Anterior cingulate cortex (tissue), 58 donors: ENCODE measurements around the gene EXOC6B.
"Not testable (repeated sequence)": the region's sequence is repeated elsewhere in the genome, so short reads cannot be mapped to it uniquely, and the experiment has no call there.

ENCODE experiments used
- DNase-seq, 58 donors: peaks; one replicate each; lab custom pipeline; 2025; lab: John Stamatoyannopoulos, UW

The EXOC6B gene

GRCh38 chr2:72497763-72498162, 328.1 kb downstream of the EXOC6B start:
- DNase-seq, result no peak

DNA sequence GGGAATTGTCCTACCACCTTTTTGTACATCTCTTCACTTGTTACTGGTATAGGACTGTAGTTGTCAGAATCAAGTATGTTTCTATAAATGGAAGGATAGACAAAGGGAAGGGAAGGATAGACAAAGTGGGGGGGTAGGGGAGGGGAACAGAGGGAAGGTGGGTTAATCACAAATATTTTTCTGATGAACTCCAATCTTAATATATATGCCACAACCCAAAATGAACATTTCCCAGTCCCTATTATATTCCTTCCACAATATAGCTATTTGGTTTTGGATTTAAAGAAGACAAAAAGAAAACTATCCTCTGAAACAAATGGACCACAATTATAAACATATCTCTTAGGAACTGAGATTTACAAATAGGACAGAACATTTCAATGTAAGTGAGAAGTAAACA, 329.4 kb downstream of the EXOC6B start:
- no peak for DNase-seq

DNA sequence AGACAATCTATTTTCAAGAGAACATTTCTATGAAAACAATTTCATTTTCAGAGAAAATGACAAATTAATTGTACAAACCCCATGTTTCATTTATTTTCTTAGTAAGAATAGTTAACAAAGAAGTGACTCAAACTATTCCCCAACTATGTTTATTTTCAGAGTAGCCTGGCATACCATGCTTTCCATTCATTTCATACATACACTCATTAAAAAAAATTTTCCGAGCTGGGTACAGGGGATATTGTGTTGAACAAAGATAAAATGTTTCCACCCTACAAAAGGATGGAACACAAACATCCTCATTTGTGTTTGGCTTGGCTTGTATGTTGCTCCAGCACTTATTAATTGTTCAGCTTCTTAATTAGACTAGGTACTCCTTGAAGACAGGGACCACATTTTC, 331.4 kb downstream of the EXOC6B start:
- no peak for DNase-seq

- not testable (repeated sequence) for DNase-seq
Observed at GRCh38 chr2:72484622-72485021, 341.2 kb downstream of the EXOC6B start.

DNA sequence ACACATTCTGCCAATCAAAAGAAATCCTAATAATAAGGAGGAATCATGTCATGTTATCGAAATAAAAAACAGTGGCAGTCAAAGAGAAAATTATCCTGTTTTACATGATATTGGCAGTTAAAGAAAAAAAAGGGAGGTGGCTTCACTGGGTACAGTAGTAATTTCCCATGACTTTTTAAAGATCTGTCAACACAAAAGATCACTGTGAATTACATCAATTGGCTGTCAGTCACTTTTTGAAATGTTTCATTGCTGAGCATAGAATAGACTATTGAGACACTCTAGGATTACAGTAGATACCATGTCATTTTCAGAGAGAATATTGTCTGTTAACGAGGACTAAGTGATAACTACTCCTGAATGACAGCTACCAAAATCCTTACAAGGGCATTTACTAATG, 342.5 kb downstream of the EXOC6B start:
- no peak for DNase-seq

- no peak for DNase-seq
Observed at GRCh38 chr2:72475246-72475645, 350.6 kb downstream of the EXOC6B start.

DNA sequence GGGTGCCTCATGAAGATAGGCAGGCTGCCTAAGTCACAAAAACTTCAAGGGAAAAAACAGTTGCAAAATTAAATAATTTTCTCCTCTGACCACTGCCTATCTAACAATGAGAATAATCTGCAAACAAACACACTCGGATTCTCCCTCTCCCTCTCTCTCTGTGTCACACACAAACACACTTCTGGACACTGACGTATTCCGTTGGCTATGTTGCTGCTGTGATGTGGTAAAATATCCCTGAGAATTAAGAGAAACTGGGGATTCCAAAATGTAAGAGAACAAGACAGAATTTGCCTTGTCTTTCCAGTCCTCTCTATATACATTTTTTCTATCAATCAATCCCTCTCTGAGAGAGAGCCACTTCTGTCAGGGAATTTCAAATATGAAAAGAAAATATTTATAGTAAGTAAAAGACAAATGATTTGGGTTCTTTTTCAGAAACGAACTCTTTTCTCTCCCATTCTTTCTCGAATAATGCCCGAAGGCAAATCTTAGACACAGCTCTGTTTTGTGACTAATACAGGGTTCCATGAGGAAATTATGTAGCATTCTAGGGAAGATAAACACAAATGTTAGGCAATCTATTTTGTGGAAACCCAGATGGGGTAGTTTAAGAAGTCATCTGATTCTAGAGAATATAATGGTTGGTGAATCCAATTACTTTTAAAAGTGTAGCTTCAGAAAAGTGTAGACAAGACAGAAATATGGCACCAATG, 367.9 kb downstream of the EXOC6B start:
- no peak for DNase-seq

GRCh38 chr2:72454189-72454588, 371.6 kb downstream of the EXOC6B start:
- DNase-seq, result no peak

GRCh38 chr2:72442270-72442669, 383.6 kb downstream of the EXOC6B start:
- DNase-seq, result no peak

GRCh38 chr2:72439892-72440291, 385.9 kb downstream of the EXOC6B start:
- DNase-seq, result no peak

- no peak for DNase-seq
Observed at GRCh38 chr2:72438364-72438763, 387.5 kb downstream of the EXOC6B start.

DNA sequence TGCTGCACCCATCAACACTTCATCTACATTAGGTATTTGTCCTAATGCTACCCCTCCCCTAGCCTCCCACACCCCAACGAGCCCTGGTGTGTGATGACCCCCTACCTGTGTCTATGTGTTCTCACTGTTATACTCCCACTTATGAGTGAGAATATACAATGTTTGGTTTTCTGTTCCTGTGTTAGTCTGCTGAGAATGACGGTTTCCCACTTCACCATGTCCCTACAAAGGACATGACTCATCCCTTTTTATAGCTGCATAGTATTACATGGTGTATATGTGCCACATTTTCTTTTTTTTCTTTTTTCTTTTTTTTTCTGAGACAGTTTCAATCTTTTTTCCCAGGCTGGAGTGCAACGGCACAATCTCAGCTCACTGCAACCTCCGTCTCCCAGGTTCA, 394.1 kb downstream of the EXOC6B start:
- no peak for DNase-seq

DNA sequence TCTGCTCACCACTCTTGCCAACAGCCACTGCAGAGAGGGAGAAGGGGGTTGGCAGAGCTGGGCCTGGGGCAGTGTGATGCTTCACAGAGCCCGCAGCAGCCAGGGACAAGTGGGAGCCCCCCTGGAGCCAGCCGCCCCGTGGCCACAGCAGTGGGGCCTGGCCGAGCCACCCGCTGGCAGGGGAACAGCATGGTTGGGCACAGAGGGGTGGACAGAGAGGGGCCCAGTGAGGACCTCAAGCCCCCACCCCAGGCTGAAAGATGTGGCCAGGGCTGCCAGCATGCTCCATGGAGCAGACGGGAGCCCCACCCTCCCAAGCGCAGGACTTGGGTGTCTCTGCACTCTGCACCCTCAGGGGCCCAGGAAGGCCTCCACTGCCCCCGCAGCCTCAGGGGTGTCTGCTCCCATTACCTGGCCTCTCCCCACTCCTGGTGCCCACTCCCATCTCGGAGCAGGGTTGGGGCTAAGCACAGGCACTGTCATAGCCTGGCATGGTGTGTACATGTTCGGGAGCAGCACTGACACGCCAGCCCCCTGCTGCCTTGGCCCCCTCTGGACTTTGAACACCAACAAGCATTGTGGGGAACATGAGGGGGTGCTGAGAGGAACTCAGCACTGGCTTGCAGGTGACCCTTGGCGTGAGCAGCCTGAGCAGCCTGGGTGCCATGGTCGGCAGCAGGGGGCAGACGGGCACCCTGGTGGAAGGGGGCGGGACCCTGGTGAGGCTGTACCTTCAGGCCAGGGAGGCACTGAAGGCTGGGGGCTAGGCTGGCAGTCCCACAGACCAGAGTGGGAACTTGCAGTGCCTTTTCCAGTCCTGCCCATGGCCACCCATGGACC, 398.6 kb downstream of the EXOC6B start:
- no peak for DNase-seq

GRCh38 chr2:72425996-72426395, 399.8 kb downstream of the EXOC6B start:
- DNase-seq, result no peak

GRCh38 chr2:72423756-72424155, 402.1 kb downstream of the EXOC6B start:
- no peak for DNase-seq

DNA sequence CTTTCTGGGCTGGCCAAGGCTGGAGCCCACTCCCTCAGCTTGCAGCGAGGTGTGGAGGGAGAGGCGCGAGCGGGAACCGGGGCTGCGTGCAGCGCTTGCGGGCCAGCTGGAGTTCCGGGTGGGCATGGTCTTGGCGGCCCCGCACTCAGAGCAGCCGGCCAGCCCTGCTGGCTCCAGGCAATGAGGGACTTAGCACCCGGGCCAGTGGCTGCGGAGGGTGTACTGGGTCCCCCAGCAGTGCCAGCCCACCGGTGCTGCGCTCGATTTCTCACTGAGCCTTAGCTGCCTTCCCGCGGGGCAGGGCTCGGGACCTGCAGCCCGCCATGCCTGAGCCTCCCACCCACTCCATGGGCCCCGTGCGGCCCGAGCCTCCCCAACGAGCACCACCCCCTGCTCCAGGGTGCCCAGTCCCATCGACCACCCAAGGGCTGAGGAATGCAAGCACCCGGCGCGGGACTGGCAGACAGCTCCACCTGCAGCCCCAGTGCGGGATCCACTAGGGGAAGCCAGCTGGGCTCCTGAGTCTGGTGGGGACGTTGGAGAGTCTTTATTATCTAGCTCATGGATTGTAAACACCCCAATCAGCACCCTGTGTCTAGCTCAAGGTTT, 404.0 kb downstream of the EXOC6B start:
- not testable (repeated sequence) for DNase-seq

GRCh38 chr2:72415781-72416475, 409.9 kb downstream of the EXOC6B start:
- no peak for DNase-seq

- DNase-seq, result no peak
Observed at GRCh38 chr2:72415241-72415661, 410.6 kb downstream of the EXOC6B start.

DNA sequence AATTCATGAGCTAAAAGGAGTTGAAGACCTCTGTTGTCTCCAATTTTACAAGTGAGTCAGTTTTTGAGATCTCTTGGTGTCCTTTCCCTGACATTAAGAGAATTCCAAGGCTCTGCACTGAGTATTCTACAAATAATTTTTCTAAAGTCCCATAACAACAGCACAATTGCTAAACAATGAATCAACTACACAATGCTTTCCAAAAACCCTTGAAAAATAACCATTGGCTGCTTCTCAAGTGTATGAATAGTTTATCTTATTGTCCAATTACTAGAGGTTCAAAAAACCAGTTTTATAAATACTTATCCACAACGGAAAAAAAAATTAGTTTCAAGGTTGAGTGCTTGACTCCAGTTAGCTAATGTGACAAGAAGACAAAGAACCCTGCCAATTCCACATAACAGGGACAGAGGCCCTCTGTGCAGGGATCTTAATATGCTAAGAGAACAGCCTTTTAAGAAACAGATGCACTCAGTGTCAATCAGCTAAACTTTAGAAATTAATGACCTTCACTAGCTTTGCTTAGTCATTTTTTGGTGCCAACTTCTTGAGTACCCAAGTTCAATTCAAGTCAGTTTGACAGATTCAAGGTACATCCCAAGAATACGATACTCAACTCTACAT, 411.6 kb downstream of the EXOC6B start:
- DNase-seq, result no peak

- no peak for DNase-seq
Observed at GRCh38 chr2:72413716-72414115, 412.1 kb downstream of the EXOC6B start.
